ENCODE data around the gene USP7.

- TF ChIP-seq, protein P1, sequence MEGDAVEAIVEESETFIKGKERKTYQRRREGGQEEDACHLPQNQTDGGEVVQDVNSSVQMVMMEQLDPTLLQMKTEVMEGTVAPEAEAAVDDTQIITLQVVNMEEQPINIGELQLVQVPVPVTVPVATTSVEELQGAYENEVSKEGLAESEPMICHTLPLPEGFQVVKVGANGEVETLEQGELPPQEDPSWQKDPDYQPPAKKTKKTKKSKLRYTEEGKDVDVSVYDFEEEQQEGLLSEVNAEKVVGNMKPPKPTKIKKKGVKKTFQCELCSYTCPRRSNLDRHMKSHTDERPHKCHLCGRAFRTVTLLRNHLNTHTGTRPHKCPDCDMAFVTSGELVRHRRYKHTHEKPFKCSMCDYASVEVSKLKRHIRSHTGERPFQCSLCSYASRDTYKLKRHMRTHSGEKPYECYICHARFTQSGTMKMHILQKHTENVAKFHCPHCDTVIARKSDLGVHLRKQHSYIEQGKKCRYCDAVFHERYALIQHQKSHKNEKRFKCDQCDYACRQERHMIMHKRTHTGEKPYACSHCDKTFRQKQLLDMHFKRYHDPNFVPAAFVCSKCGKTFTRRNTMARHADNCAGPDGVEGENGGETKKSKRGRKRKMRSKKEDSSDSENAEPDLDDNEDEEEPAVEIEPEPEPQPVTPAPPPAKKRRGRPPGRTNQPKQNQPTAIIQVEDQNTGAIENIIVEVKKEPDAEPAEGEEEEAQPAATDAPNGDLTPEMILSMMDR (IDR thresholded peaks at IDR 0.05): no peak
- TF ChIP-seq POLR2AphosphoS5 (IDR thresholded peaks at IDR 0.05): no peak
These were observed 99.1 kb downstream of the USP7 start for GRCh38 chr16:8864480-8865110.

All from gastroesophageal sphincter (tissue), 3 donors.